ENCODE data around the gene ALKBH3.
A peak's percentile ranks its signal among the peaks of the same experiment; 100 is the strongest.

The ALKBH3 gene

GRCh38 chr11:43880640-43881159 is at the start of gene ALKBH3:
Gene ALKBH3, plus strand, starts transcription at chr11:43880831. Its CDS starts 1,822 bp downstream, at chr11:43882653.
- DNase-seq (ENCODE audit: low read depth), result peak; percentile 88

DNA sequence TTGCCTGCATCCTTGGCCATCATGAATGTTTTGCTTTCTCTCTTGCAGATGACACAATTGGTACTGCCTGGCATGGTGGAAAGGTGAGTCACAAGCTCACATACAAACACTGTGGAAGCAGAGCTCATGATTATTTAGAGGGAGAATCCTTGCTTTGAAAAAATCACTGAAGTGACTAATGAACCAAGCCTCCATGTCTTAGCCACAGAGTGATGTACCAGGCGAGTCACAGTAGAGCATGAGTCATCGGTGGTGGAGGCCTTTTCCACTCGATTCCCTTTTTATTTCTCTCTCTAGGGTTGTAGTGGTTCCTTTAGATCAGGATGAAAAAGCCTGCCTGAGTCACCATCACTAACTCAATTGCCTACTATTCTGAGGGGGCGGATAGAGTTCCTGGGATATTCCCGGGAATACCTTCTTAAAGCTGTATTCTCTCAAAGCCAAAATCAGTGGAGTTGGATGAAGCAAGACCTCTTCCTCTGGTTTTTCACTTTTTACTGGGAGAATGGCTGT is 49.6 kb upstream of the ALKBH3 start:
- DNase-seq (ENCODE audit: low read depth), result peak; percentile 46

- no peak for DNase-seq (ENCODE audit: low read depth)
Observed at GRCh38 chr11:43832536-43832935, 48.1 kb upstream of the ALKBH3 start.

GRCh38 chr11:43833657-43834073 is 47.0 kb upstream of the ALKBH3 start:
- no peak for DNase-seq (ENCODE audit: low read depth)

- no peak for DNase-seq (ENCODE audit: low read depth)
Observed at GRCh38 chr11:43834286-43834685, 46.3 kb upstream of the ALKBH3 start.

DNA sequence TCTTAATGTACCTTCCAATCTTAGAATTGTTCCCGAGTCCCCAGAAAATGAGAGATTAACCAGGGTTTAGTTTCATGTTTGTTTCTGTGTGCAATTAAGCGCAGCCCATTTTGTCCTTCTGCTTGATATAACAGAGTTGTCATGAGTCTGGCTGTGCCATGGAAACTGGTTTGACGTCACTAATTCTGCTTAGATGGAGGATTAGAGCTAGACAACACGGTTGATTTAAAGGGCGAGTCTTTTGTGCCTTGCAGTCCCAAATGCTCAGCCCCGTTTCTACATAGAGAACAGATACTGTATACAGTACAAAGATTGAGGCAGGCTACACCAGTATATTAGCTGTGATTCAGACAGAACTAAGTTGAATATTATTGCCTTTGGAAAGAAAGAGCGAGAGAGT is 45.5 kb upstream of the ALKBH3 start:
- DNase-seq (ENCODE audit: low read depth), result no peak

DNA sequence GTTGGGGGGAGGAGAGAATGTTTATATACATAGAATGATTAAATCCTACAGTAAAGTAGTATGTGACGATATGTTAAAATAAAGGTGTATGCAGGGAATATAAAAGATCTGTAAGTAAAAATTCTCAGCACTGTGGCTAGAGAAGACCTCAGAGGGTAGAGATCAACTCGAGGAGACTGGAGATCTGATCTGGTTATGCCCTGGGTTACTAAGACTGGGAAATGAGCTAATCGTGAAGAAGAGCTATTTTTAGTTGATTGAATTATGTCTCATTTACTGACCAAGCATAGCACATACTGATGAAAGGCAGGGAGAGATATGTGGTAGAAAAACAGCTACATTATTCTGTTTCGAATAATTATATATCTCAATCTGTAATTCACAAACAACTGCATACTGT is 42.8 kb upstream of the ALKBH3 start:
- no peak for DNase-seq (ENCODE audit: low read depth)

- no peak for DNase-seq (ENCODE audit: low read depth)
Observed at GRCh38 chr11:43842021-43842420, 38.6 kb upstream of the ALKBH3 start.

DNA sequence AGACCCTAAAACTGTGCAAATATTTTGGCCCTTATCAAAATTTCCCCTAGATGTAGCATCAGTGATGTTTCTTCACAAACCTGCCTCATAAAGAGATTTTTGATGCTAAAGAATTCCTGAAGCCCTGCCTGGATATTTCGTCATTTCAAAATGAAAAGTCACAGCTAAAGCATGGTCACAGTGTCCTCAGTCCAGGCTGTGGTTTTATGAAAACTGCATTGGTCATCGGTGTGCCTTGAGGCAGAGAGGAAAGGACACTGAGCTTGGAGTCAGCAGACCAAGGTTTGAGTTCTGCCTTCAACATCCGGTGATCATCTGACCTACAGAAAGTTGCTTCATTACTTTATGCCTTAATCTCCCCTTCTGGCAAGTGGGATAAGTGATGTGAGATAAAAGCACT is 34.8 kb upstream of the ALKBH3 start:
- DNase-seq (ENCODE audit: low read depth), result no peak

DNA sequence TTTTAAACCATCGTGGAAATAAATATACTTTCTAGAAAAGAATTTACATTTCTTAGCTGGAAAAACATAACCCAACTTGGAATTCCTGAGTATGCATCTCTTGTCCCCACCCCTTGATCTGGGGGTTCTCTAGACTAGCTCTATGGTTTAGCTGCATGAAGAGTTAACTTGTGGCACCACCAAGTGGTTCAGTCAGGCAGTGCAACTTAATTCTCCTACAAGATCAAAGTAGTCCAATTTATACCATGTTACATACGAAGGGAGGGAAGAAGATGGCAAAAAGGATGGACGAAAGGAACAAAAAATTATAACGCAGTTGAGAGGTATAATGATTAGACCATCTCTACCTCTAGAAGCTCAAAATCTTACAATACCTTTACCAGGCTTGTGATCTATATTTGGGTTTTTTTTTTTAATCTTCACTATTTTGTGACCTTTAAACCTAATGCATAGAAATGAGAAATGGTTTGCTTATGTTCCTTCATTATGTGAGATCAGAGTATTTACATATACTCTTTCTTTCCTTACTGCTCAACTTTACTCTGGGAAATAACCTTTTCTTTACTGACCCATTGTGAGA is 28.5 kb upstream of the ALKBH3 start:
- peak; percentile 62 for DNase-seq (ENCODE audit: low read depth)

- no peak for DNase-seq (ENCODE audit: low read depth)
Observed at GRCh38 chr11:43853781-43854180, 26.9 kb upstream of the ALKBH3 start.

GRCh38 chr11:43856993-43857392 is 23.6 kb upstream of the ALKBH3 start:
- no peak for DNase-seq (ENCODE audit: low read depth)

- DNase-seq (ENCODE audit: low read depth), result no peak
Observed at GRCh38 chr11:43861141-43861540, 19.5 kb upstream of the ALKBH3 start.

- DNase-seq (ENCODE audit: low read depth), result no peak
Observed at GRCh38 chr11:43866520-43866919, 14.1 kb upstream of the ALKBH3 start.

DNA sequence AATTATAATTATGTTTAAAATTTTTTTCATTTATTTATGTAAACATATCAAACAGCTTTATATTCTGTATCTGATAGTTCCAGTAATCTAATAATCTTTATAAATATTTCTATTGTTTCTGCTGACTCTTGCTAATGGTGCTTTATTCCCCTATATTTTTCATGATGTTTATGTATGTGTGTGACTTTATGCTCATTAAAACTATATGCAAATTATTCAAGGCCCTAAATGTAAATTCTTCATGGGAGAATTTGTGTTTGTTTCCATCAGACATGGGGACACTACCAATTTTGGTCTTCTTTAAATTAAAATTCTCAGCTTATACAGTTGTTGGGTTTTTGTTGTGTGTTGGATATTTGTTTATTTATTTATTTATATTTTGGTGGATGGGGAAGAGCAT is 13.7 kb upstream of the ALKBH3 start:
- DNase-seq (ENCODE audit: low read depth), result no peak

GRCh38 chr11:43868852-43869567 is 11.6 kb upstream of the ALKBH3 start:
- peak; percentile 36 for DNase-seq (ENCODE audit: low read depth)

DNA sequence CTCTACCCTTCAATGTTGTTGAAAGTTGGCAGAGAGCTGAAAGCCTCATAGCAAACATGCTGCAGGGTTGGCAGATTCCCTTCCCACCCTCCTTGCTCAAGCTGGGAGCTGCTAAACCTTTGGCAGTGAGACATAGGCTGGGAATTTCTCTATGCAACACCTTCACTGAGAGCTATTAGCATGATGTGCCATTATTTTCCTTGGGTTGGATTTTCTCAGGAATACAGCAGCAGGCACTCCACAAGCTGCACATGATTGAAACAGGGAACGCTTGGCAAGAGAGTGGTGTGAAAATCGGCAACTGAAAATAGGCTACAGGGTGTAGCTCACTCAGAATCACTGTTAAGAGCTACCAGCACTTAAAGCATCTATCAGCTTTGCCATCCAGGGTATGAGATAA is 9.6 kb upstream of the ALKBH3 start:
- DNase-seq (ENCODE audit: low read depth), result no peak

GRCh38 chr11:43872995-43873394 is 7.6 kb upstream of the ALKBH3 start:
- no peak for DNase-seq (ENCODE audit: low read depth)

- no peak for DNase-seq (ENCODE audit: low read depth)
Observed at GRCh38 chr11:43874078-43874477, 6.6 kb upstream of the ALKBH3 start.

- no peak for DNase-seq (ENCODE audit: low read depth)
Observed at GRCh38 chr11:43874738-43875137, 5.9 kb upstream of the ALKBH3 start.

DNA sequence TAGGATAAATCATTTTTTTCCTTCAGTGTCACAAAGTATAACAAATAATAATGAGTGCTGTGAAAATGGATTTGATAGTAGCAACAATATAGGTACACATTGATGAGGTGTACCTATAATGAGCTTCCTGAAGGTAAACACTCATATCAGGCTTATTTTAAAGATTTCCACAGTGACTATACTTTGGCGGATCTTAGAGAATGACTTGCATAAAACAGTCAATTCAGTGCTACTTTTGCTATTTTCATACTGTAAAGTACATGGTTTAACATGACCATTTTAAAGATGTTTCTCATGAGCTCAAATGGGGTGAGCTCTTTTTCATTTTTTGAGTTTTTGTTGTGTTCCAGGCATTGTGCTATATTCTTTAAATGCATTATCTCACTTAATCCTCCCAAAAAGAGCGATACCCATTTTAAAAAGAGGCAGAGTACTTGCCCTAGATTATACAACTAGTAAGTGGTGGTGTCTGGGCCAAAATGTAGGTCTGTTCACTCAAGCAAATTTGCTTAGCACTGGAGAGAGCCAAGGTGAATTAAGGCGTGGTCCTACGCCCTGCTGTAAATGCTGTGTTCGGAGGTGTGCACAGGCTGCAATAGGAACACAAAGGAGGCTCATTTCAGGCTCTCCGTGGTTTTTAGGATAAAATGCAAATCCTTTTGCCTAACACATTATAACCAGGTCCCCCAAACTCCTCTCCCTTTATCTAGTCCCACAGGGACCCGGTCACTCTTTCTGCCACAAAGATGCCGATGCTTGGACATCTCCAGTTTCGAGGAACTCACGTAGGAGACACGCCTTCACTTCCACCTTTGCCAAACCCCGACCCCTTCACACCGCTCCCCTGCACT is 617 bp upstream of the ALKBH3 start:
- DNase-seq (ENCODE audit: low read depth), result no peak

DNA sequence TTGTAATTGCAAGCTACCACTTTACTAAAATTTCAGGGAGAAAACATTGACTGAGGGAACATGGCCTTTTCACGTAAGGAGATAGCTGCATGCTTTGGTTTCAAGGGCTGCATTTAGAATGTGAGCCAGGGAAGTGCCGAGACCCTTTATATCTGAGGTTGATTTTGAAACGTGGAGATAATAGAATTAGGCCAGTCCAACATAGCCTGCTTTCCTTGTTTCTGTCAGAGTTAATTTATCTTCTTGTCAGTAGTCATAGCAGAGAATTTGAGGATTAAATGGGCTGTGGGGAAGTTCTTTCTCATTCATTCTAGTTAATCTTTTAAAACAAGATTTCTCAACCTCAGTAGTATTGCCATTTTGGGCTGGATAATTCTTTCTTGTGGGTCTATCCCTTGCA is 12.2 kb downstream of the ALKBH3 start:
- no peak for DNase-seq (ENCODE audit: low read depth)

DNA sequence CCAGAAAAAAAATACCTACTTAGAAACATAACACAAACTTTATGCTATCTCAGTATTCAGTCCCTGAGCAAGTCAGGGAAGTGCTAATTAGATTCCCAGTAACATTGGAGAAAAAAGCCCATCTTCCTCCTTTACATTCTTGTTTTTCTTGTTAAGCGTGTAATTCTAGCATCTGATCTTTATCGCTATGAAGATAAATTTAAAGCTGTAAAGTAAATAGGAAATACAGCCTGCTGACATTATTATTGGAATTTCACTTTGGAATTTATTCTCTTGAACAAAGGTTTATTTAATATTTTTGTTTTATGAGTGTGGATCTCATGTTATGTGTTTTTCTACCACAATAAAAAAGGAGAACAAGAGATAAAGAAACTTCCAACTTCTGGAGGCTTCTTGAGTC is 13.9 kb downstream of the ALKBH3 start:
- no peak for DNase-seq (ENCODE audit: low read depth)

Data from activated T-cell treated with anti-CD3 and anti-CD28 coated beads for 24 hours (primary cell).